ENCODE results near the gene PTBP3.

The PTBP3 gene

DNA sequence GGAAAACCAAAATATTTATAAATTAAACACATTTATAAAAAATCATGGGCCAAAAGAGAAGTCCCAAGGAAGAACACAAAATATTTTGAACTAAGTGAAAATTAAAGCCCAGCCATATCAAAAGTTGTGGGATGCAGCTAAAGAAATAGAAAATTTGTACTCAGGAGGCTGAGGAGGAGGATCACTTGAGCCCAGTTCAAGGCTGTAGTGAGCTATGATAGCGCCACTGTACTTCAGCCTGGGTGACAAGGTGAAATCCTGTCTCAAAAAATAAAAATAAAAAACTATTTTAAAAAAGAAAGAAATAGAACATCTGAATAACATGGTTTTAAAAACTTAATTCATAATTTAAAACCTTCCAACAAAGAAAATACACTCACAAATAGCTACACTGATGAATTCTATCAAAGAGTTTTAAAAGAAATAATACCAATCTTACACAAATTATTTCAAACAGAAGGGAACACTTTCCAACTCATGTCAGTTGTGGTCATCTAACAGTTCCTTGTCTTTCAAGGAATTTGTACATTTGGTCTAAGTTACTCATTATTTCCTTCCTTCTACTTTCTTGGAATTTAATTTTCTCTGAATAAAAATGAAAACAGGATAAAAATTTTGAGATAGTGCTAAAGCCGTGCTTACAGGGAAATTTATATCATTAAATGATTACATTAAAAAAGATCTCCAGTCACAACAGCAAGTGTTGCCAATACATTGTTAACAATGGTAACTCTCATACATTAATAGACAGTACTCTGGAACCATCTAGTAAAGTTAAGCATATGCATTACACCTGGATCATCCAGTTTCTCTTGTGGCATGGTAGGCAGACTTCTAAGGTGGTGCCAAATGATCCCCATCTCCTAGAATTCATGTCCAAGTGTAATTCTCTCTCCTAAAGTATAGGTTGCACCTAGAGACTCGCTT lies 17.8 kb downstream of the PTBP3 start:
- no peak for DNase-seq (ENCODE audit: low read depth)
- TF ChIP-seq, protein P1, sequence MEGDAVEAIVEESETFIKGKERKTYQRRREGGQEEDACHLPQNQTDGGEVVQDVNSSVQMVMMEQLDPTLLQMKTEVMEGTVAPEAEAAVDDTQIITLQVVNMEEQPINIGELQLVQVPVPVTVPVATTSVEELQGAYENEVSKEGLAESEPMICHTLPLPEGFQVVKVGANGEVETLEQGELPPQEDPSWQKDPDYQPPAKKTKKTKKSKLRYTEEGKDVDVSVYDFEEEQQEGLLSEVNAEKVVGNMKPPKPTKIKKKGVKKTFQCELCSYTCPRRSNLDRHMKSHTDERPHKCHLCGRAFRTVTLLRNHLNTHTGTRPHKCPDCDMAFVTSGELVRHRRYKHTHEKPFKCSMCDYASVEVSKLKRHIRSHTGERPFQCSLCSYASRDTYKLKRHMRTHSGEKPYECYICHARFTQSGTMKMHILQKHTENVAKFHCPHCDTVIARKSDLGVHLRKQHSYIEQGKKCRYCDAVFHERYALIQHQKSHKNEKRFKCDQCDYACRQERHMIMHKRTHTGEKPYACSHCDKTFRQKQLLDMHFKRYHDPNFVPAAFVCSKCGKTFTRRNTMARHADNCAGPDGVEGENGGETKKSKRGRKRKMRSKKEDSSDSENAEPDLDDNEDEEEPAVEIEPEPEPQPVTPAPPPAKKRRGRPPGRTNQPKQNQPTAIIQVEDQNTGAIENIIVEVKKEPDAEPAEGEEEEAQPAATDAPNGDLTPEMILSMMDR (IDR thresholded peaks at IDR 0.05; ENCODE audit: low read depth, low read length, missing control alignments) = no peak
- in situ Hi-C loops (cut with HindIII; ENCODE audit: low sequenced_read_pairs) = no loop called here
- no peak overlapping the region for H3K4me3 ChIP-seq (ENCODE audit: low read depth, low read length)

DNA sequence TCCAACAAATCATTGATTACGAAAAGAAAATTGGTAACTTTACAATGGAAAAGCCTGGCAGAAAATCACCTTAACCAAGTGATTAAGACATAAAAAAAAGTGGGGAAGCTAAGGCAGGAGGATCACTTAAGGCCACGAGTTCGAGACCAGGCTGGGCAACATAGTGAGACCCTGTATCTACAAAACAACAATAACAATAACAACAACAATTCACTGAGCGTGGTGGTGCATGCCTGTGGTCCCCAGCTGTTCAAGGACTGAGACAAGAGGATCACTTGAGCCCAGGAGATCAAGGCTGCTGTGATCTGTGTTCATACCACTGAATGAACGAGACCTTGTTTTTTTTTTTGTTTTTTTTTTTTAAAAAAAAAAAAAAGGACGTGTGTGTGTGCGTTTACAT lies 21.3 kb downstream of the PTBP3 start:
- DNase-seq (ENCODE audit: low read depth) = no peak
- in situ Hi-C loops (cut with HindIII; ENCODE audit: low sequenced_read_pairs) = no loop called here
- H3K4me3 ChIP-seq (ENCODE audit: low read depth, low read length) = no peak overlapping the region
- TF ChIP-seq, protein P1 (IDR thresholded peaks at IDR 0.05; ENCODE audit: low read depth, low read length, missing control alignments) = no peak

DNA sequence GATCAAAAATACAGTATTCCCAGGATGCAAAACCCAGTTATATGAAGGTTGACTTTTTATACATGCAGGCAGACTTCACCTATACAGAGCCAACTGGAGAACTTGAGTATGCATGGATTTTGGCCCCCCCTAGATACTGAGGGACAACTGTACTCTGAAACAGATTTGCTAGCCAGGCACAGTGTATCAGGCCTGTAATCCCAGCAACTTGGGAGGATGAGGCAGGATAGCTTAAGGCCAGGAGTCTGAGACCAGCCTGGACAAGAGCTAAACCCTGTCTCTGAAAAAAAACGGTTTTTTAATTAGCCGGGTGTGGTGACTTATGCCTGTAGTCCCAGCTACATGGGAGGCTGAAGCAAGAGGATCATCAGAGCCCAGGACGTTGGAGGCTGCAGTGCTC lies 21.9 kb downstream of the PTBP3 start:
- TF ChIP-seq, protein P1 (IDR thresholded peaks at IDR 0.05; ENCODE audit: low read depth, low read length, missing control alignments) = no peak
- DNase-seq (ENCODE audit: low read depth) = no peak
- in situ Hi-C loops (cut with HindIII; ENCODE audit: low sequenced_read_pairs) = no loop called here
- H3K4me3 ChIP-seq (ENCODE audit: low read depth, low read length) = no peak overlapping the region

- TF ChIP-seq, protein P1 (IDR thresholded peaks at IDR 0.05; ENCODE audit: low read depth, low read length, missing control alignments) = no peak
Measured at GRCh38 chr9:112310826-112311225, 22.6 kb downstream of the PTBP3 start.

GRCh38 chr9:112308588-112308987 lies 24.8 kb downstream of the PTBP3 start:
- in situ Hi-C loops (cut with HindIII; ENCODE audit: low sequenced_read_pairs) = no loop called here
- H3K4me3 ChIP-seq (ENCODE audit: low read depth, low read length) = no peak overlapping the region
- no peak for DNase-seq (ENCODE audit: low read depth)
- TF ChIP-seq, protein P1 (IDR thresholded peaks at IDR 0.05; ENCODE audit: low read depth, low read length, missing control alignments) = no peak

More at GRCh38 chr9:112310826-112311225, 22.6 kb downstream of the PTBP3 start:
- H3K4me3 ChIP-seq (ENCODE audit: low read depth, low read length) = no peak overlapping the region
- no peak for DNase-seq (ENCODE audit: low read depth)
- in situ Hi-C loops (cut with HindIII; ENCODE audit: low sequenced_read_pairs) = no loop called here

- no peak for DNase-seq (ENCODE audit: low read depth)
- TF ChIP-seq, protein P1 (IDR thresholded peaks at IDR 0.05; ENCODE audit: low read depth, low read length, missing control alignments) = no peak
- in situ Hi-C loops (cut with HindIII; ENCODE audit: low sequenced_read_pairs) = no loop called here
- H3K4me3 ChIP-seq (ENCODE audit: low read depth, low read length) = no peak overlapping the region
Measured at GRCh38 chr9:112301420-112301819, 32.0 kb downstream of the PTBP3 start.
